Measurements from ENCODE around the gene LRP1. TPM values are rescaled to one million over a fixed set of nuclear protein-coding genes. Genes with fewer than 3 reads are reported as not detected.

Gene LRP1
- total and polyA plus RNA-seq, 2 experiments from 2014 or later: 26.6 to 145 TPM

DNA sequence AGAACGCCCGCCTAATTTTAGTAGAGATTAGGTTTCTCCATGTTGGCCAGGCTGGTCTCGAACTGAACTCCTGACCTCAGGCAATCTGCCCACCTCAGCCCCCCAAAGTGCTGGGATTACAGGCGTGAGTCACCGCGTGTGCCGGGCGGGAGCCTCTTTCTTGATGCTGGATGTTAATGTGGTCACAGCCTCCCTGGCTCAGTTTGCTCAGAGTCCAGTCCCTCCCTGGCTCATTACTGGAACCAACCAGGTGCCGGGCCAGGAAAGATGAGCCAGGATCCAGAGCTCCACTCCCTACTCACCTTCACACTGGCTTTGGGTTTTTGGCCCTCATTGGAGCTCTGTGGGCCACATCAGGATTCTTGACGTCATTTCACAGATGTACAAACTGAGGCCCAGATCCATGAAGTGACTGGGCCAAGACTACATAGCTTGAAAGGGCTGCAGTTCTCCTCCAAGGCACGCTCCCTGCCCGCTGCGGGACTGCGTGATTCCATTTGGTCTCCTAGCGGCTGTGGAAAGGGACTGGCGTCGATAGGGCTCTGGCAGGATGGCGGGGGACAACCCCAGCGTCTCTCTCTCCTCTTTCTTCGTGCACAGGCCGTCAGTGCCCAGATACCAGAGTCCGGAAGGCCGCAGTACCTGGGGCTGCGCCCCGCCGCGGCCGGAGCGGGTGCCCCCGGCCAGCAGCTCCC is 96.1 kb downstream of the LRP1 start:
- peaks cover 3% of the 10 kb centered on the region for H3K9me3 Mint-ChIP-seq
- H3K36me3 Mint-ChIP-seq (ENCODE audit: low read depth): peaks cover 2% of the 10 kb centered on the region; the same call in 1 of the 3 replicates
- peaks cover 68% of the 10 kb centered on the region for H3K4me1 ChIP-seq (ENCODE audit: insufficient read depth)
- peaks cover 30% of the 10 kb centered on the region; the same call in 1 of the 2 replicates for H3F3A ChIP-seq (replicated peaks; ENCODE audit: low read depth)
- H3K4me1 Mint-ChIP-seq: peaks cover 65% of the 10 kb centered on the region
- no peaks in the 10 kb centered on the region for H3K36me3 ChIP-seq (ENCODE audit: insufficient read depth)
- H3K27ac Mint-ChIP-seq: no peak overlapping the region
- no peak overlapping the region for H3K27ac ChIP-seq (ENCODE audit: low read depth)
- H3K79me2 ChIP-seq (replicated peaks; ENCODE audit: insufficient read depth): no peaks in the 10 kb centered on the region
- DNase-seq (ENCODE audit: low spot score) (peak; percentile 86), ATAC-seq (no peak)
- peak overlapping the region; percentile 17; the same call in 1 of the 3 replicates for H3K4me3 Mint-ChIP-seq
- H4K20me1 ChIP-seq (replicated peaks; ENCODE audit: insufficient read depth): peaks cover 5% of the 10 kb centered on the region; the same call in 1 of the 2 replicates
- peak overlapping the region; percentile 72 for H3K4me2 ChIP-seq
- peak overlapping the region; percentile 61 for H3K4me3 ChIP-seq
- H3K27me3 ChIP-seq (ENCODE audit: insufficient read depth): peaks cover 97% of the 10 kb centered on the region
- H3K9me2 ChIP-seq (ENCODE audit: insufficient read depth): no peaks in the 10 kb centered on the region
- H2AFZ ChIP-seq: peak overlapping the region; percentile 81; the same call in 1 of the 2 replicates
- H3K27me3 Mint-ChIP-seq (ENCODE audit: insufficient read depth, low read depth, poor library complexity): peaks cover 79% of the 10 kb centered on the region
- no peak for TF ChIP-seq CREB1 (CRISPR knock-in tag; IDR thresholded peaks at IDR 0.05; ENCODE audit: low read depth)
- TF ChIP-seq EZH2 (IDR thresholded peaks at IDR 0.05; ENCODE audit: low read depth, unreplicated experiment): peak; percentile 34
- TF ChIP-seq, protein P1, sequence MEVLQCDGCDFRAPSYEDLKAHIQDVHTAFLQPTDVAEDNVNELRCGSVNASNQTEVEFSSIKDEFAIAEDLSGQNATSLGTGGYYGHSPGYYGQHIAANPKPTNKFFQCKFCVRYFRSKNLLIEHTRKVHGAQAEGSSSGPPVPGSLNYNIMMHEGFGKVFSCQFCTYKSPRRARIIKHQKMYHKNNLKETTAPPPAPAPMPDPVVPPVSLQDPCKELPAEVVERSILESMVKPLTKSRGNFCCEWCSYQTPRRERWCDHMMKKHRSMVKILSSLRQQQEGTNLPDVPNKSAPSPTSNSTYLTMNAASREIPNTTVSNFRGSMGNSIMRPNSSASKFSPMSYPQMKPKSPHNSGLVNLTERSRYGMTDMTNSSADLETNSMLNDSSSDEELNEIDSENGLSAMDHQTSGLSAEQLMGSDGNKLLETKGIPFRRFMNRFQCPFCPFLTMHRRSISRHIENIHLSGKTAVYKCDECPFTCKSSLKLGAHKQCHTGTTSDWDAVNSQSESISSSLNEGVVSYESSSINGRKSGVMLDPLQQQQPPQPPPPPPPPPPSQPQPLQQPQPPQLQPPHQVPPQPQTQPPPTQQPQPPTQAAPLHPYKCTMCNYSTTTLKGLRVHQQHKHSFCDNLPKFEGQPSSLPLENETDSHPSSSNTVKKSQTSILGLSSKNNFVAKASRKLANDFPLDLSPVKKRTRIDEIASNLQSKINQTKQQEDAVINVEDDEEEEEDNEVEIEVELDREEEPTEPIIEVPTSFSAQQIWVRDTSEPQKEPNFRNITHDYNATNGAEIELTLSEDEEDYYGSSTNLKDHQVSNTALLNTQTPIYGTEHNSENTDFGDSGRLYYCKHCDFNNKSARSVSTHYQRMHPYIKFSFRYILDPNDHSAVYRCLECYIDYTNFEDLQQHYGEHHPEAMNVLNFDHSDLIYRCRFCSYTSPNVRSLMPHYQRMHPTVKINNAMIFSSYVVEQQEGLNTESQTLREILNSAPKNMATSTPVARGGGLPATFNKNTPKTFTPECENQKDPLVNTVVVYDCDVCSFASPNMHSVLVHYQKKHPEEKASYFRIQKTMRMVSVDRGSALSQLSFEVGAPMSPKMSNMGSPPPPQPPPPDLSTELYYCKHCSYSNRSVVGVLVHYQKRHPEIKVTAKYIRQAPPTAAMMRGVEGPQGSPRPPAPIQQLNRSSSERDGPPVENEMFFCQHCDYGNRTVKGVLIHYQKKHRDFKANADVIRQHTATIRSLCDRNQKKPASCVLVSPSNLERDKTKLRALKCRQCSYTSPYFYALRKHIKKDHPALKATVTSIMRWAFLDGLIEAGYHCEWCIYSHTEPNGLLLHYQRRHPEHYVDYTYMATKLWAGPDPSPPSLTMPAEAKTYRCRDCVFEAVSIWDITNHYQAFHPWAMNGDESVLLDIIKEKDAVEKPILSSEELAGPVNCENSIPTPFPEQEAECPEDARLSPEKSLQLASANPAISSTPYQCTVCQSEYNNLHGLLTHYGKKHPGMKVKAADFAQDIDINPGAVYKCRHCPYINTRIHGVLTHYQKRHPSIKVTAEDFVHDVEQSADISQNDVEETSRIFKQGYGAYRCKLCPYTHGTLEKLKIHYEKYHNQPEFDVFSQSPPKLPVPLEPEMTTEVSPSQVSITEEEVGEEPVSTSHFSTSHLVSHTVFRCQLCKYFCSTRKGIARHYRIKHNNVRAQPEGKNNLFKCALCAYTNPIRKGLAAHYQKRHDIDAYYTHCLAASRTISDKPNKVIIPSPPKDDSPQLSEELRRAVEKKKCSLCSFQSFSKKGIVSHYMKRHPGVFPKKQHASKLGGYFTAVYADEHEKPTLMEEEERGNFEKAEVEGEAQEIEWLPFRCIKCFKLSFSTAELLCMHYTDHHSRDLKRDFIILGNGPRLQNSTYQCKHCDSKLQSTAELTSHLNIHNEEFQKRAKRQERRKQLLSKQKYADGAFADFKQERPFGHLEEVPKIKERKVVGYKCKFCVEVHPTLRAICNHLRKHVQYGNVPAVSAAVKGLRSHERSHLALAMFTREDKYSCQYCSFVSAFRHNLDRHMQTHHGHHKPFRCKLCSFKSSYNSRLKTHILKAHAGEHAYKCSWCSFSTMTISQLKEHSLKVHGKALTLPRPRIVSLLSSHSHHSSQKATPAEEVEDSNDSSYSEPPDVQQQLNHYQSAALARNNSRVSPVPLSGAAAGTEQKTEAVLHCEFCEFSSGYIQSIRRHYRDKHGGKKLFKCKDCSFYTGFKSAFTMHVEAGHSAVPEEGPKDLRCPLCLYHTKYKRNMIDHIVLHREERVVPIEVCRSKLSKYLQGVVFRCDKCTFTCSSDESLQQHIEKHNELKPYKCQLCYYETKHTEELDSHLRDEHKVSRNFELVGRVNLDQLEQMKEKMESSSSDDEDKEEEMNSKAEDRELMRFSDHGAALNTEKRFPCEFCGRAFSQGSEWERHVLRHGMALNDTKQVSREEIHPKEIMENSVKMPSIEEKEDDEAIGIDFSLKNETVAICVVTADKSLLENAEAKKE (CRISPR knock-in tag; IDR thresholded peaks at IDR 0.05): no peak
